ENCODE results near the gene TRIM2.

TRIM2 gene

DNA sequence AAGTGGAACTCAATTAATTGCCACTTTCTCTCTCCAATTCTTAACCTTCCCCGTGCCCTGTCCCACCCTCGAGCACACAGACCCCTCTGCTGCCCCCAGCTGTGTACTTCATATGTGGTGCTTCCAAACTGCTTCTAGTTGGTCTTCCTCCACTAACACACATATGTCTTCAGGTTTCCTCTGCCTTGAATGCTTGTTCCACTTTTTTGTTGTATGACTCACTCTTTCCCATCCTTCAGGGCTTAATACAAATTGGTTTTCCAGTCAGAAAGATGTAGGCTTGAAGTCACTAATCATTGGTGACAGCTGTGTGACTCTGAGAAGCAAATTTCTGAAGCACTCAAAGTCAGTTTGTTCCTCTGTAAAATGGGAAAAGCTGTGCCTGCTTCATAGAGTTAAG is 30.6 kb downstream of the TRIM2 start:
- TF ChIP-seq, protein P1, sequence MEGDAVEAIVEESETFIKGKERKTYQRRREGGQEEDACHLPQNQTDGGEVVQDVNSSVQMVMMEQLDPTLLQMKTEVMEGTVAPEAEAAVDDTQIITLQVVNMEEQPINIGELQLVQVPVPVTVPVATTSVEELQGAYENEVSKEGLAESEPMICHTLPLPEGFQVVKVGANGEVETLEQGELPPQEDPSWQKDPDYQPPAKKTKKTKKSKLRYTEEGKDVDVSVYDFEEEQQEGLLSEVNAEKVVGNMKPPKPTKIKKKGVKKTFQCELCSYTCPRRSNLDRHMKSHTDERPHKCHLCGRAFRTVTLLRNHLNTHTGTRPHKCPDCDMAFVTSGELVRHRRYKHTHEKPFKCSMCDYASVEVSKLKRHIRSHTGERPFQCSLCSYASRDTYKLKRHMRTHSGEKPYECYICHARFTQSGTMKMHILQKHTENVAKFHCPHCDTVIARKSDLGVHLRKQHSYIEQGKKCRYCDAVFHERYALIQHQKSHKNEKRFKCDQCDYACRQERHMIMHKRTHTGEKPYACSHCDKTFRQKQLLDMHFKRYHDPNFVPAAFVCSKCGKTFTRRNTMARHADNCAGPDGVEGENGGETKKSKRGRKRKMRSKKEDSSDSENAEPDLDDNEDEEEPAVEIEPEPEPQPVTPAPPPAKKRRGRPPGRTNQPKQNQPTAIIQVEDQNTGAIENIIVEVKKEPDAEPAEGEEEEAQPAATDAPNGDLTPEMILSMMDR (conservative IDR thresholded peaks at IDR 0.05; ENCODE audit: control insufficient read depth, insufficient read depth, low read depth, low read length), result no peak
- peak; percentile 80 for DNase-seq (ENCODE audit: low read depth)
- no peak overlapping the region for H3K4me3 ChIP-seq (ENCODE audit: control insufficient read depth, low read depth, low read length)

DNA sequence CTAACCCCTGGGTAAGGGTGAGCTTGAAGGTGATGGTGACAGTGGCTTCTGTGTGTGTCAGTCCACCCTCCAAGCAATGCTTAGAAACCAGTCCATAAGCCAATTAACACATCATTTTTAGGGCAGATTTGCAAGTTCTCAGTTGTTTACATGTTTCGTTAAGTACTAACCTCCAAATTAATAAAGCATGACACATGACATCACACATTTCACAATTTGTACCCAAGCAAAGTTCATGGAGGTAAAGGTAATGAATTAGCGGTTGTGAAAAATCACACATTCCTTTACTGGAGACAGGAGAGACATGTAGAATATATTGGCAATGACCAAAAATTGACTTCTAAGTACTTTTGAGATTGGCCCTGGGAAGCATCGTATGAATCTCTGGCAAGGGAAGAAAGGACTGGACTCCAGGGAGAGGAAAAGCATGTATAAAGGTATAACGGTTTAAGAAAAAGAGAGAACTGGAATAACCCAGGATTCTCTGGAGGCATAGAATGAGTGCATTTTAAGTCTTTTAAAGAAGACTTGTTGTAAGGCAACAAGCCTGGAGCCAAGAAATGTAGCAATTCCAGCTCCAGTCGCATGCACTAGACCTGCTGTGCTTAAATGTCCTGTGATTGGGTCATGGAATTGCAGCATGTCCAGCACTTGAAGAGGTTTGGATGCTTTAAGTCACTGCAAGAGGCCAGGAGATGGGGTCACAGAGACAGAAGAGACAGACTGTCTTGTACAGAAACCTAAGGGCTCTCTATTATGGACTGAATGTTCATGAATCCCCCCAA is 34.1 kb downstream of the TRIM2 start:
- DNase-seq (ENCODE audit: low read depth), result no peak
- H3K4me3 ChIP-seq (ENCODE audit: control insufficient read depth, low read depth, low read length), result no peak overlapping the region
- TF ChIP-seq, protein P1 (conservative IDR thresholded peaks at IDR 0.05; ENCODE audit: control insufficient read depth, insufficient read depth, low read depth, low read length), result no peak

DNA sequence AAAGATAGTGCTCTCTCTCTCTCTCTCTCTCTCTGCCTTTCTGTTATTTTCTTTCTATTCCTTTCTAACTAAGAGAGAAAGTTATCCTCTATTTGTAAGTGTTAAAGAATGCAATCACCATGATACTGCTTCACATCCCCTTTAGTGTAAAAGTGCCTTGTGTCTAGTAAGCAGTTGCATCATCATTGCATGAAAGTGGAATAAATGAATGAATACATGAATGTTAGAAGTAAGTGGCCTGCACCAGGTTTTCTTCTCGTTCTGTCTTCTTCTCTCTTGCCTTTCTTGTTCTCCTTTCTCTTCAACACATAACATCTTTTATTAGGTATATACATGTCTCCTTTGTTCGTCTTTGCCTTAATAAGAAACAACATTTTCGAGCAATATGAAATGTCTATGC is 35.2 kb downstream of the TRIM2 start:
- TF ChIP-seq, protein P1 (conservative IDR thresholded peaks at IDR 0.05; ENCODE audit: control insufficient read depth, insufficient read depth, low read depth, low read length), result no peak
- H3K4me3 ChIP-seq (ENCODE audit: control insufficient read depth, low read depth, low read length), result no peak overlapping the region
- DNase-seq (ENCODE audit: low read depth), result no peak

DNA sequence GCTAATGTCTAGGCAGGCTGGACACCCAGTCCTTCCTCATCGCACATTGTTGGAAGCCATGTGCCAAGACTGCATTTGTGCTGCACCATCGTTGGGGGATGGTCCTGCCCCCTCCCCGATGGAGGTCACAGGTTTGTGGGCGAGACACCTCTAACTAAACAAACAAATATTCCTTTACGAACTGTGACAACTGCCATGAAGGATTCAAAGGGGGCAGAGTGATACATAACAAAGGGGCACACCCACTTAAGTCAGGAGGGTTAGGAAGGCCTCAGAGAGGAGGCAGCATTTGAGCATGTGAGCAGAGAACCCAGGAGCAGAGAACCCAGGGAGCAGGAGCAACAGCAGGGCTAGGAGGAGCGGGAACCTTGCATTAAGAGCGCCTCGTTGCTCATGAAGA is 37.1 kb downstream of the TRIM2 start:
- no peak overlapping the region for H3K4me3 ChIP-seq (ENCODE audit: control insufficient read depth, low read depth, low read length)
- no peak for DNase-seq (ENCODE audit: low read depth)
- TF ChIP-seq, protein P1 (conservative IDR thresholded peaks at IDR 0.05; ENCODE audit: control insufficient read depth, insufficient read depth, low read depth, low read length), result no peak

DNA sequence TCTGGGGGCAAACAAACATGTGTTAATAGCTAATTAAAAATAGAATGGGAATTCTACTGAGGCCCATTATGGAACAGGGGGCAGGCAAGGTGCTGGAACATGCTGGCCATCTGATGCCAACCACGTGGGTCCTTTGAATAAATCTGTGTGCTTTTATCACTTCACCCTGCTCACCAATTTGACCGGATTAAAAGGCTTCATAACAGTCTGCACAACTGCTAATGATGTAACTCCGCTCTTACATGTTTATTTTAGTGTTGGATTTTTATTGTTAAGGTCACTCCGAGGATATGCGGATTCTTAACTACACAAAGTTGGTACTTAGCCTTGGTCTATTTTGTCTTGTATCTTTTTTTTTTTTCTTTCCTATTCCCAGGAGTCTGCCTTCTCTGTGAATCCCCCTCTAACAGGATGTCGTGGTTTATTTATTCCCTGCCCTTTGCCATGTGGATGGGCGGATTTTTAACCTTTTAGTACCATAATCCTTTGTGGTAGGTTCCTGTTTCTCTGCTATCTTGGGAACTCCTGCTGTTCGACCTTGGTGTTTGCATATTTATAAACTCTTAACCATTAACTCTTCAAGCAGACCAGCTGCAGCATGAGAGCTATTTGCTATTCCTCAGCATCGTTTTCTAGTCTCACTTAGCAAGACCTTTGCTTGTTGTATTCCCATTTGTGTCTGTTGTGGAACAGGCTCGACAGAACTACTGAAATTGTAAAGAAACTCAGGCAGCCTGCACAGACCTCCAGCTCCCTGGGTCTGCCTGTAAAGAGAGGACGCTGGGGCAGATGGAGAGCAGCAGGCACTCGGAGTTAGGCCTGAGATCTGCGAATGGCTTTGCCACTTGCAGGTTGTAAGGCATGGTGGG is 38.0 kb downstream of the TRIM2 start:
- TF ChIP-seq, protein P1 (conservative IDR thresholded peaks at IDR 0.05; ENCODE audit: control insufficient read depth, insufficient read depth, low read depth, low read length), result no peak
- DNase-seq (ENCODE audit: low read depth), result no peak
- no peak overlapping the region for H3K4me3 ChIP-seq (ENCODE audit: control insufficient read depth, low read depth, low read length)

DNA sequence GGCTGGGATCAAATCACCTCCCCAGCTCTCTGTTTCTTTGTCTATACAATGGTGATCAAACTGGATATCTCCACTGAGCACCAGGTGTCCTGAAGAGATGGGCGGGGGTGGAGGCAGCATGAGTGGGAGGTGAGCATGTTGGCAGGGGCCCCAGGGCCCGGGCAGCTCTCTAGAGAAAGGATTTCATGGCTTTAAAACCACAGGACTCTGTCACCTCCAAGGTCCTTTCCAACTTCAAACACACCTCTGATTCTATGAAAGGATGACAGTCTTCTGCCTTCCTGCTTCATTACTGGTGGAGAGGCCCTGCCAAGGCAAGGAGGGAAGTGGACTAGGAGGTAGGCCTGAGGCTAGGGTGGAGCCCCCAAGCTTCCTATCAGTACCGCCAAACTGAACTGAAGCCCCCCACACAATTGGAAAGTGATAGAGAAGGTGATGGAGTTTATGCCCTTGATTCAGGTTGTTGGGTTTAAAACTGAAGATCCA is 38.6 kb downstream of the TRIM2 start:
- H3K4me3 ChIP-seq (ENCODE audit: control insufficient read depth, low read depth, low read length), result no peak overlapping the region
- DNase-seq (ENCODE audit: low read depth), result no peak
- TF ChIP-seq, protein P1 (conservative IDR thresholded peaks at IDR 0.05; ENCODE audit: control insufficient read depth, insufficient read depth, low read depth, low read length), result no peak
